ENCODE measurements around the gene G0S2.

G0S2 gene

DNA sequence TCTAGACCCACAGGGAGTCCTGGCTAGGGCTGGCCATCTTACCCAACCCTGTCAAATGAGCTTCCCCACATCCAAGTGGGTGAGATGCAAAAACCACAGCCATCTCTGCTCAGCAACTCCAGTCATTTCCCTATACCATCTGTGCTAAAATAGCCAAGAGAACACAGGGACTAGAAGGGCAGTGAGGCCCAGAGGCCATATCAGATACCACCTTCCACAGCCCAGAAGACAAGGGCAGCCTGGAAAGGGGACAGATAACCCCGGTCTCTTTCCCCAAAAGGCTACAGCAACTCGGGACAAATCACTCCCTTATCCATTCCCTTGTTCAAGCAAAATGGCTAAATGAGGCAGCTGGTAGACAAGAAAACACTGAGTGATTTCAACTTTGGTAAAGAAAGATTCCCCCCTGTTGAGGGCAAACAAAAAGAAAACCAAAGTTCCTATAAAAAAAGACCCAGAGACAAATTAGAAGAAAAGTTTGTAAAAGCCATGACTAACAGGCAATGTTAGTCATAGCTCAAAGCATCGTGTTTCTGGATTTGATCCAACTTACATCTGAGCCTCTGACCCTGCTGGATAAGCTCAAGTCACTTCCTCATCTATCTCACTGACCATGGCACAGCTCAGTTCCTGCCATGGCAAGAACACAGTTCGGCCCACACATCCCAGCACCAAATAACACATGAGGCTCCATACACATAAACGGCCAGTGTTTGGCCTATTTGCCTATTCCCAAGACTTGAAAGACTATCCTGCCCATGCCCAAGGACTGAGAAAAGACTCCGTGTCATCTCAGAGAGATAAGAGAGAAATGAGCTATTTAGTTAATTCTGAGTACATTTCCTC, 26.1 kb upstream of the G0S2 start:
- DNase-seq (ENCODE audit: low spot score): peak; percentile 85

DNA sequence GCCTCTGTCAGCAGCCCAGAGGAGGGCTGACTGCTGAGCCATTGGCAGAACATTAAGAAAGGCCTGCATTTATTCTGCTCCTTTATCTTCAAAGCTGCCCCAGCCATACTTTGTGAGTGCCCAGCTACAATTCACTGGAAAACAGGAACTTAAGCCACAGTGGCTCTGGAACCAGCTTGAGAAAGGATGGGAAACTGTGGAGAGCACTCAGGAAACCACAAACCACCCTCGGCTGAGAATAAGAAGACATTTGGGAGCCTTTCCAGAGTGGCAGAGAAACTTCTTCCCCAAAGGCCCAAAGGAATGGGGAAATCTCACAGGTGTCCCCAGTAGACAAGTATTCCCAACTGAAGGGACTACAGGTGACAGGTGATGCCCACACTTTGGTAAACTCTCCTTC, 24.8 kb upstream of the G0S2 start:
- no peak for DNase-seq (ENCODE audit: low spot score)

DNA sequence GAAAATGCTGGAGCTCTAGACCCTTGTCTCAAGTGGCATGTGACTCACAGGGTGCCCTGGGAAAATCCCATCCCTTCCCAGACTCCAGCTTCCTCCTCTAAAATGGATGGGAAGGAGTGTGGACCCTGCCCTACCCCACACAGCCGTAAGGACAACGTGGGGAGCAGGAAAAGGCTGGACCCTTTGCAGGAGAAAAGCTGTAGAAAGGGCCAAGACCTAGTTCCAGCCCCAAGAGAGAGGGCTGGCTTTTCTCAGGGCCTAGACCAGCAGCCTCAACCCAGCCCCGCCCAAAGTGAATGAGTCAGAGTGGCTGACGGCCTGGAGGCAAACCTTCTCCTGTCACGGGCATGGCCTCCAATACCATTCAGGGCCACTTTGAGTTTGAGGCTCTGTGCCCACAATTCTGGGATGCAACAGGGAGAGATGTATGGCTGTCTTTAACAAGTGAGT, 24.0 kb upstream of the G0S2 start:
- peak; percentile 85 for DNase-seq (ENCODE audit: low spot score)

DNA sequence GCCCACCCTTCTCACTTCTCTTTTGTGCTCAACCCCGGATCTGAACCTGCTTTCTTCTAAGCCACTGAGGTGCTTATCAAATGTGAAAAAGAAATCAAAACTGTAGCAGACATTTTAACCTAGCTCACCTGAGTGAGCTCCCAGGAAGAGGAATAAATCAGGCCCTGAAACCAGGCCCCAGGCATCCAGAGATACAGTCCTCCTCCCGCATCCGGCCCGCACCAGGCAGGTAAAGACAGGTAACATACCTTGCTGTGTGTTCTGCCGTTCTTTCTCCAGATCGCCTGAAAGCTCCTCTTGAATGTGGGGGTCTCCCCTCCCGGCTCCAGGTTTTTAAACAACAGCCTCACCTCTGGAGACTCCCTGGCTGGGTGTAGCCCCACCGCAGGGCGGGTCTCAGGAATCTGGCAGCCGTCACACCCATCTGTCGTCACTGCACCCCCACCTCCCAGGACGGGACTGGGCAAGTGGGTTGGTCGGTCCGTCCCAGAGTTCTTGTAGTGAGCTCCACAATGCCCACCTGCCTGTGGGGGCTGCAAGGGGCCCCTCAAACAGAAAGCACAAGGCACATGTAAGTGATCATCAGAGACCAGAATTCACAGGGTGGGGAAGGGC, 23.0 kb upstream of the G0S2 start, which contains the start of gene LAMB3:
TSS of gene LAMB3 (minus strand) at position 305 of the 615 bp plus-strand sequence. CDS start 1,481 bp downstream, outside the sequence.
- no peak for DNase-seq (ENCODE audit: low spot score)

DNA sequence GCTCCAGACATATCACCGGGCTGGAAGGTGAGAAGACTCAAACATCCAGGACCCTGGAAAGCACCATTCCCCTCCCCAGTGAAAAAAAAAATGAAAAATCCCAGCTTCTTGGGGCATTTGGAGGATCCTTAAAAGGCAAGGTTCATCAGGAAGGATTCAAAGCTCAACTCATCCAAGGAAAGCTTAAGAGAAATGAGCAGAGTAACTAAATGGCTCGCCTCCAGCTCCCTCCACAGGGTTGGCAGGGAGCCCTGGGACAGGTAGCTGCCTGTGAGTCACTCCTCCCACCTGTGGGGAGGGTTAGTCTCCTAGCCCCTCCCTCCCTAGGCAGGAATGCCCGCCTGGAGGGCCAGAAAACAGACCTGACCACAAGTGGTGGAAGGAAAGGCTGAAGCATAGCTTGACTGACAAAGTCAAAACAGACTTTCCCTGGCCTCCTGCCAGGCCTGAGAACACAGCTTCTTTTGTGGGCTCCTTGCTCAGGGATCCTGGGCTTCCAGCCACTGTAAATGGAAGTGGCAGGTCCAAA, 22.3 kb upstream of the G0S2 start:
- peak; percentile 64 for DNase-seq (ENCODE audit: low spot score)

DNA sequence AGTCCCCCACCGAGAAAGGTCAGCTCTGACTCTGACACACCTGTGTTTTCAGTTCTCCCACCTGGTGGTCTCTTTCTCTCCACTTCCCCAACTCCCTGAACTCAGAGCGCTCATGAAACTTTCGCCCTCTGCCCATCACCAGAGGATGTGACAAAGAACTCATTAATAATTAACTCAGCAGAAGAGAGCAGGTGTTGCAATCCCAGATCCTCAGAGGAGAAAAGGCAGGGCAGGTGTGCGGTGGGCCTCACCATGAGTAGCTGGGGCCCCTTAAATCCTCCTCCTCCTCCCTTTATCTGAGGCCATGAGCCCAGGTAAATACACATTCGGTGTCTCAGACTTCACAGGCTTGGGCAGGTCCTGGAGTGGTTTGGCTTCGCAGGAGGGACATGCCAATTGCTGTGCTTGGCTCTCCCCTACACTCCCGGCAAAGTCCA, 21.3 kb upstream of the G0S2 start:
- no peak for DNase-seq (ENCODE audit: low spot score)

DNA sequence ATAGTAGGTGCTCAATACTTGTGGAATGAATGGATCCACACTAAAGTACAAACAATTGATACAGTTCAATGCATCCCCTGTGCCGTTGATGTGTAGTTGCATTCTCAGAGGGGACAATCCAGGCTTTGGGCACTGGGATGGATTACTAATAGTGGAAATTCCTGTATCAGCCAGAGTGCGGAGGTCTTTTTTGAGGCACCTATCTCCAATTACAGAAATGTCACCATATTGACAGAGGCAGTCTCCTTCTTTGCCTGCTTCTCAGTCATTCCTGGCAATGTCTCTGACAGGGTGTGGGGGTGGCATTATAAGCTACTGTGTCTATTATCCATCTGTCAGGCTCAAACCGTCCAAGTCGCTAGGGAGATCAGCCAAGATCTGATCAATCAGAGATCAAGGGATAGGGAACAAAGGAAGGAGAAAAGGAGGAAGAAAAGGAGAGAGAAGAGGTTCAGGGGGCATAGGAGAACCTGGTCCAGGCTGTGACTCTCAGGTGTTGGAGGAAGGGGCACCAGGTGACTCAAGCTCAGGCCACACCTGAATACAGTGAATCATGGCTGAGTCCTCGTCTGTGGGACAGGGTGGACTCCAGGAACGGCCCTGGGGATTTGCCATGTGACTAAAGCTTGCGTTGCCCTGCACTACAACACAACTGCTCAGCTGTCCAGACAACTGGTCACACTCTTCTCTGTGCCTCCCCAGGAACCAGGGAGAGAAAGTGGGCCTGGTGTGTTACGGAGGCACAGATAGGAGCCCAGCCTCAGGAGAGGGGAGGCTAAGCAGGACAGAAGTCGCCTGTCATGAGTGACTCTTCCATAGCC, 19.6 kb upstream of the G0S2 start:
- no peak for DNase-seq (ENCODE audit: low spot score)

DNA sequence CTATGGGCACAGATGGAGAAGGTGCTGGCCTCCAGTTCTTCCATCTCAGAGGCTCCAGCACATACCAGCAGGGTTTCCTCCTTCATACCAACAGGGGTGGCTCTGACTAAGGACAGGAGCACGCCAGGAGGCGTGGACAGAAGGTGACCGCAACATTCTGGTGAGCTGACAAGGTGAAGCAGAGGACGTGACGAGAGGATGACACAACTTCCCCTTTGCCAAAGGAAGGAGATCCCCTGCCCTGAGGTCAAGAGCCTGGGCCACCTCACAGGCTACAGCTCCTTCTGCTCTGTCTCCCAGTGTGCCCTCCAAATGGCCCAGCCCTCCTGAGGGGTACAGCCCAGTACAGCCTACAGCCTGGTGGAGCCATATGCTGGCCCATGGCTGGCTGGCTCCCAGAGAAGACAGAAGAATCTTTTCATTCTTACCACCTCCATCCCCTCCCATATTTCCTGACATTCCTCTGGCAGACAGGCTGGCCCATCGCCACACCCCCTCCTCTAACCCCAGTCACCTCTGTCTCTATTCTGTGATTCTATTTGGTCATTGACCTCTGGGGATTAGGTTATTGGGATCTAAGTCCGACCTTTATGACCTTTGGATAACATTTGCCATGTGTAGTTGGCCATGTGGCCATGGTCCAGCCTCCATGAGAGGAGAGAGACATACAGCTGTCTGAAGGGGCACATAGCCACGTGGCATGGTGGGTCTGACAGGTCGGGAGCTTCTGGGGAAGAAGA, 17.9 kb upstream of the G0S2 start:
- DNase-seq (ENCODE audit: low spot score): no peak

DNA sequence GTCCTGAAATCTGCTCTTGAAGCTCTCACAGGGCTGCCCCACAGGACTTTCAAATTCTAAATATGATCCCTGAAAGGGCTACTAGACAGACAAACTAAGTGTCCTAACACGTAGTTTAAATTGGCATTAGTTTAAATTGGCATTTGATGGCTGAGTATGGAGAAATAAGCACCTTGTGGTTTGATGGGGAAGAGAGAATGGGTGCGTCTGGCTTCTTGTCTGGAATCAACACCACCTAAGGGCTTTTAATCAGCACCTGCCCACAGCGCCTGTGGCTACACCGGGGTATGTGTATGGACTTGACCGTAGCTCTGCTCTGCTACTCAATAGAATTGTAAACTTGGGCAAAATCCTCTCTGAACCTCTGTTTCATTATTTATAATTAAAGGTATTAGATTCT, 17.3 kb upstream of the G0S2 start:
- DNase-seq (ENCODE audit: low spot score): no peak

DNA sequence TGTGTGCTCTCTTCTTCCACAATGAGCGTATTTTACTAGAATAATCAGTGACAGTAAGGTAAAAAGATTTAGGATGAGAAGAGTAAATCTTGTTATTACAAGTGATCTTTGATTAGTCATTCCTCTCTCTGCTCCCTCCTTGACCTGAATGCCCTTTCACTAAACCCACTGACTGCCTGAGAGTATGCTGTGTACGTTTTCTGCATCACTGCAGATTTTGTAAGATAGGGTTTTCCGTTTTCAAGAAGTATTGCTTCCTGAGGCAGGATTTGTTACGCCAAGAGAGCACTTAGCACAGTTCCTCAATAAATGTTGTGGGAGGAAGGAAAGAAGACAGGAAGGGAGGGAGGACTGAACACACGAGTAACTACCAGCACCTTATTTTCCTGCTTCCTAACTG, 15.3 kb upstream of the G0S2 start:
- no peak for DNase-seq (ENCODE audit: low spot score)

DNA sequence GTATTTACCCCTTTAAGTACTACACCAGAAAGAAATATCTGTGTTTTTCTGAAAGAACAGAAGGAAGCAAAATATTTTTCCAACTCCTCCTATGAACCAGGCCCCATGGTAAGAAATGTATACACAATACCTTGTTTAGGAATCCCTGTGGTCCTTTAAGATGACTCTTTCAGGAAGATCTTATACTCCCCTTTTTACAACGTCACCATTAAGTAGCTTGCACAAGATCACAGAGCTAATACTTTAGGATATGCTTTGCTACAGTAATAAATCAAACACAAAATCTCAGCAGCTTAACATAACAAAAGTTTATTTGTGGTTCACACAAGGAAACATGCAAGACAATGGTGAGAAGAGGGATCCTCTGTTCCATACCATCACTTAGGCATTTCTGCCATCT, 14.1 kb upstream of the G0S2 start:
- no peak for DNase-seq (ENCODE audit: low spot score)

DNA sequence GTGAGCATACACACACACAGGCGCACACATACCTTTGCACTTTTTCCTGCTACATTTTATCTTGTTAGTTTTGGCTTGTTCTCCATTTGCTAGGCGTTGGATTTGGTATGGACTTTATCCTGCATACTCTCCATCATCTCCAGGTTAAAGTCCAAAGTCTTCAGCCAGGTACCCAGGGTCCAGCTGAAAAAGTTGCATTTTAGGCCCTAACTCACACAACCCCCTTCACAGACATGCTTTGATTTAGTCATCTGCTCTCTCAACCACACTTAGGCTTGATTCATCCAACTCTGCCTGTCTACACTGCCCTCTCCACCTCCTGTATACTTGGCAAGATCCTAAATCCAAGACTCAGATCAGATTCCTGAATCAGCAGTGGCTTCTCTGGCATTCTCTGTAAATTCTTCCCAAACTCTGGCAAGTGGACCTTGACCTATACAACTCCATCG, 12.3 kb upstream of the G0S2 start:
- DNase-seq (ENCODE audit: low spot score): no peak

DNA sequence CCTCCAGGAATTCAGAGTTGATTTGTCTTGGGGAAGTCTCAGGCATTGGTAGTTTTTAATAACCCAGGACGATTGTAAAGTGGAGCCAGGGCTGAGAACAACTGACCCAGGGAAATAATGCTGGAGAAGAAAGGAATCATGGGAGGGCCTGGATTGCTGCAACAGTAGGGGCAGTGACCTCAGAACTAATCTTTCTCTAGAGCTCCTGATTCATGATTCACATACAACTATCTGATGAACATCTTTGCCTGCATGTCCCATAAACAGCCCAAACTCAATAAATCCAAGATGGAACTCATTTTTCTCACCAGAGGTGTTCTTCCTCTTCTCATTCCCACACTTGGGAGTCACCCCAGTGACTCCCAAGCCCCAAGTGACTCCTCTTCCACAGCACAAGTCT, 8.1 kb upstream of the G0S2 start:
- DNase-seq (ENCODE audit: low spot score): no peak

DNA sequence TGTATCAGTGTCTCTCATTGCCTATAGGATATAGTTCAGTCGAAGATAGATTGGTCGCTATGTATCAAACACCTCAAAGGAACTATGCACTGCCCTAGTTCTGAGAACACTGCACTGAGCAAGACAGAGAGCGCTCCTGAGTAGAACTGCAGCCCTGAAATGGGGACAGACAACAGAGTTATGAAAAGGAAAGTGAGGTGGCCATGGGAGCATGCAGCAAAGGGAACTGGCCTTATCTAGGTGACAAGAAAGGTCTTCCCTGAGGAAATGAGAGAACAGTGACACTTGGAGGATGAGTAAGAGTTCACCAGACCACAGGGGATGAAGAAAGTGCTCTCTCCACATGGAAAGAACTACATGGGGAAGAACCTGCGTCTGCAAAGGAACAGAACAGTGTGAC, 7.5 kb upstream of the G0S2 start:
- no peak for DNase-seq (ENCODE audit: low spot score)

DNA sequence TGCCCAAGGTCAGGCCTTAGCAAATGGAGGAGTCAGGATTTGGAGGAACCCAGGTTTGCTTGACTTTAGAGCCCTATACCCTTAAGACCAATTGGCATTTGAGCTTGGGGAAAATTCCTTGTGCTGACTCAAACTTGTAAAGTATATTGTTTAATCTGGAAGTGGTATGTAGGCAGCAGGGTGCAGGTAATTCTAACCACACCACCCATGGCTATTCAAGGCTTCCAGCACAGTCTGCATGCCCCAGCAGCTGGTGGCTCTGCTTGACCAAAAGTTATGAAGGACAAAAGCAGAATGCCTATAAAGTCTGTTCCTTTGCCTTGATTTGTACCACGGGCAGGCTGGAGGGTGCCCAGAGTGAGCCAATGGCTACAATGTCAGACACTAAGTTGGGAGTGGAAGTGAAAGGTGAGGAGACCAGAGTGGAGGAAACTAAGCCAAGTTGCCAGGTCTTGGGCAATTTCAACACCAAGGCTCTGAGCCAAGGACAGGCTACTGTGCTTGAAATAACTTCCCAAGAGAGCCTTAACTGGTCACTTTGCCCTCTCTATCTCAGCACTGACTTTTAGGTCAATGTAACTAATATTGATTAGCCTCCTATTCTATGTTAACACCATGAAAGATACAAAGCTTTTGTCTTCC, 4.7 kb upstream of the G0S2 start:
- no peak for DNase-seq (ENCODE audit: low spot score)

DNA sequence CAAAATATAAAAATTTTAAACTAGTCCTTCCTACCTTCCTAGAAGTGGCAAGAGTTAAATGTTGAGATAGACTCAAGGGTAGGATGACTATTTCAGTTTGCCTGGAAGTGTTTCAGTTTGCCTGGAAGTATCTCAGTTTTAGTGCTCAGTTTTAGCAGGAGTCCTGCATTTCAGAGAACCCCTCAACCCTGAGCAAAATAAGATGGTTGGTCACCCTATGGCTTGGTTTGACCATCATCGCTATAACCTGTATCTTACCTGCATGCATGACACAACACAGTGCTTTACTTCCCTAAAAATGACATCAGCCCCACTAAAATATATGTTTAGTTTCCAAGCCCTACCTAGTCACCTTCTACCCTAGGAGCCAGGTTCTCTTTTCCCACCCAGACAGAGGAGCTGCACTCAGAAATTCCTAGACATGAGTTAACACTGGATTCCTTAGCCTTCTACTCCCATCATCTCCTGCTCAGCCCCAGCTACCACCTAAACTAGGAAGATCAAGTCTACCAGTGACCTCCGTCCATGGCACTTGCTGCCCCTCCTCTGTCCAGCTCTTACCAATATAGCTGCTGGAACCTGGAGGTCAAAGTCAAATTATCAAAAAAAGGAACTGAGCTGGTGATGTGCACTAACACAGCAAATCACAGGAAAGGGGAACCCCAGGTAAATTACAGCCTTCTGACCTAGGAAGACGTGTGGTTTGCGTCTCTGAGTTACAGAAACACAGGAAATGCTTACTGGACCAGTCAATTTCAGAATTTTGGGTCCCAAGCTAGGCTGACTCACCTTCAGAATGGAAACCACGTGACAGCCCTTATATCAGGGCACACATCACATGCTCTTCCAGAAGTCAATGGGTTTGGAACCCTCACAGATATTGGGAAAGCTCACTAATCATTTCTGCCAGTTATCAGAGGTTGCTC, 2.2 kb upstream of the G0S2 start:
- DNase-seq (ENCODE audit: low spot score): no peak

DNA sequence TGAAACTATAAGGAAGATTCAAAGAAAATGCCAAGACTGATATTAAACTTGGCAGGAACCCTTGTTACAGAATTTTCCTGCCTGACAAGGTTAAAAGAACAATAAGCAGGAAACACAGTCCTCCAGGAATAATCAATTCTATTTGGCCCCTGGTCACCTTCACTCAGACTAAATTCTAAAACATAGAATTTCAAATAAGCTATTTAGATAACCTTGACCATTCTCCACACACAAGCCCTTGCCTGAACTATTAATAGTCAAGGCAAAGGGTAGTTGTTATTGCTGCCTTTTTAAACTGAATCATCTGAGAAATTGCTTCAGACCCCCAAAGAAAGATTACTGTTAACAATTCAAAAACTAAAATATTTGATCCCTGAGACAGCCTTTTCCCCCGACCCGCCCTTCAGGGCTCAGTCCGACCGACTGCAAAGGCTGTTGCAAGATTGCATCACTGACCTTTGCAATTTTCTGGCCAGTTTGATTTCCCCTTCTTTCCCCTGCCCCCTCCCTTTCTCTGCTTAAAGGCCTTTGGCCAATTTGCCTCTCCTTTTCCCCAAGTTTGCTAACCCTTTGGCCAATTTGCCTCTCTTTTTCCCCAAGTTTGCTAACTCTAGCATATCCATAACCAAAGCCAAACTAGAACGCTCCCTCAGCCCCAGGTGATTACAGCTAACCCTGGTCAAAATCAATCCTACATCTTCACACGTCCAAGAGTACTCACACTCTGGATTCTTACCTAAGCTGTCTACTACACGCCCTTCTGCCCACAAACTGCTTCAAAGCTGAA, 1.4 kb upstream of the G0S2 start:
- DNase-seq (ENCODE audit: low spot score): no peak

DNA sequence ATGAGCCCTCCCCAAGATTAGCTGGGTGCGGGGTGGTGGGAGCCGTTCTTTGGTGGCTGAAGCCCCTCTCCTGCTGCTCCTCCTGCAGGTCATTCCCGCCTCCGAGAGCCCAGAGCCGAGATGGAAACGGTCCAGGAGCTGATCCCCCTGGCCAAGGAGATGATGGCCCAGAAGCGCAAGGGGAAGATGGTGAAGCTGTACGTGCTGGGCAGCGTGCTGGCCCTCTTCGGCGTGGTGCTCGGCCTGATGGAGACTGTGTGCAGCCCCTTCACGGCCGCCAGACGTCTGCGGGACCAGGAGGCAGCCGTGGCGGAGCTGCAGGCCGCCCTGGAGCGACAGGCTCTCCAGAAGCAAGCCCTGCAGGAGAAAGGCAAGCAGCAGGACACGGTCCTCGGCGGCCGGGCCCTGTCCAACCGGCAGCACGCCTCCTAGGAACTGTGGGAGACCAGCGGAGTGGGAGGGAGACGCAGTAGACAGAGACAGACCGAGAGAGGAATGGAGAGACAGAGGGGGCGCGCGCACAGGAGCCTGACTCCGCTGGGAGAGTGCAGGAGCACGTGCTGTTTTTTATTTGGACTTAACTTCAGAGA, 448 bp downstream of the G0S2 start:
- no peak for DNase-seq (ENCODE audit: low spot score)

All from hematopoietic multipotent progenitor cell treated with erythropoietin and hydrocortisone succinate and interleukin-3 and kit ligand, for 15 days (in vitro differentiated cells).